ENCODE measurements around the gene PARS2.

GRCh38 chr1:54798769-54799641 is 34.7 kb upstream of the PARS2 start:
- TF ChIP-seq POLR2AphosphoS5 (IDR thresholded peaks at IDR 0.05) (no peak), CTCF (IDR thresholded peaks at IDR 0.05; ENCODE audit: poor library complexity, severe bottlenecking) (no peak), REST (IDR thresholded peaks at IDR 0.05; ENCODE audit: borderline replicate concordance) (no peak), EP300 (conservative IDR thresholded peaks at IDR 0.05; ENCODE audit: poor library complexity, severe bottlenecking) (no peak)
